HG03439 (cell line): ENCODE results near the gene USH1G.
"Not testable (repeated sequence)": the region's sequence is repeated elsewhere in the genome, so short reads cannot be mapped to it uniquely, and the experiment has no call there.

Source experiments
- ATAC-seq: cut with Tn5 transposase; IDR thresholded peaks from one replicate; pipeline ENCODE4 v1.9.1; 2021; ENCODE audit warnings: mild to moderate bottlenecking, moderate library complexity; ENCODE audit not compliant: unreplicated experiment

The USH1G gene

GRCh38 chr17:74922694-74923537 is at the start of gene USH1G:
TSS of gene USH1G (minus strand) at chr17:74923255. CDS start at chr17:74923073, 182 bp downstream.
- ATAC-seq: no peak

GRCh38 chr17:74972107-74972972 is 49.3 kb upstream of the USH1G start, which contains the start of gene HID1:
TSS of gene HID1 (minus strand) at chr17:74972759. CDS start at chr17:74972656, 103 bp downstream.
- no peak for ATAC-seq

GRCh38 chr17:74971842-74972106 is 48.7 kb upstream of the USH1G start:
- ATAC-seq: no peak

DNA sequence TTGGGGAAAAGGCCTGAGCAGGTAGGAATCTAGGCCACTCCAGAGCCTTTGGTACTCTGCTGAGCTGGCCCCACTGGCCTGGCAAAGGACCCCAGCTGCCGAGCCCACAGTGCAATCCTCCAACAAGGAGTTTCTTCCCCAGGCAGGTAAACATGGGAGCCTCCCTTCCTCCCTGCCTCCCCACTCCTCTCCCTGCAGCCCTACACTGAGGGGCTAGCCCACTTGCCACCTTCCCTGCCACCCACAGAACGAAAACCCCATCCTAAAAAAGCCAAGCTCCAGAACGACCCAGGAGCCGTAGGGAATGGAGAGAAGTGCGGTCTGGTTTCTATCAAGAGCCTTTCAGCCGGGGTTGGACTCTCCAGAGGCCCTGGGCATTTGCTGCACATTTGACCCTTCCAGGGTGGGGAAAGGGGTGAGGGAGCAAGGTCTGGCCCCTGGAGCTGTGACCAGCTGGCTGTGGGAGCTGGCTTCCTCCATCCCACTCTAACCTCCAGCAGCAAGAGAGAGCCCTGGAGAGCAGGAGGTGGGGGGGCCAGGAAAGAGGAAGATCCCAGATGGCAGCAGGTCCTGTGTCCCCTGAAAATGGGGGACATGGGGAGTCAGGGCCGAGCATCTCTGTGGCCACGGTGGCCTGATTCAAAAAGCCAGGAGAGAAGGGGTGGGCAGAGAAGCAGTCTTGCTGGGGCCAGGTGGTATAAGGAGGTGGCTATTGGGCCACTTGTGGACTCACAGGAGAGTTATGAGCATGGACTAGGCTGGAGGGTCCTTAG is 48.2 kb upstream of the USH1G start:
- no peak for ATAC-seq

GRCh38 chr17:74970395-74970794 is 47.3 kb upstream of the USH1G start:
- no peak for ATAC-seq

DNA sequence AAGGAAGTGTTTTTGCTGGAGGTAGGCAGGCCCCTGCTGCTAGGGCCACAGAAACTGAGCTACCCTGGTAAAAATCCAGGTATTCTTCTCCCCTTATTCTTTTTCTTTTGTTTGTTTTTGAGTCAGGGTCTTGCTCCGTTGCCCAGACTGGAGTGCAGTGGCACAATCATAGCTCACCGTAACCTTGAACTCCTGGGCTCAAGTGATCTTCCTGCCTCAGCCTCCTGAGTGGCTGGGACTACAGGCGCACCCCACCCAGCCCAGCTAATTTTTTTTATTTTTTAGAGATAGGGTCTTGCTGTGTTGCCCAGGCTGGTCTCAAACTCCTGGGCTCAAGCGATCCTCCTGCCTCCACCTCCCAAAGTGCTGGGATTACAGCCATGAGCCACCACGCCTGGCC is 46.4 kb upstream of the USH1G start:
- not testable (repeated sequence) for ATAC-seq

DNA sequence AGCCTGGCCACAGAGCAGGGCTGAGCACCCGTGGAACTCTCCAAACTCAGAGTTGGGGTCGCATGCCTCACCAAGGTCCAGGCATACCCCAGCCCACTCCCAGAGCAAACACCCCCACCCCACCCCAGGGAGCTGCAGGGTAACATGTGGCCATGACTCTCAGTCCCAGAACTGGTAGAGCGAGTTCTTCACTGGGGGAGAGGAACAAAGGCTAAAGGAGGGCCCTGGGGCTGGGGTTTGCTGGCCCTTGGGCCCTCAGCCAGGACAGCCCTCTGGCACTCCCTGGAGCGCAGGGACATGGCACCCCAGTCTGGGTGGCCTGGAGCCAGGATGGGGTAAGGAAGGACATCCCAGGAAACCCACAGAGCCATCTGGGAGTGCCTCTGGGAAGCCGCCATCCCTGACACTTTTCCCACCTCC is 45.3 kb upstream of the USH1G start:
- ATAC-seq: no peak

DNA sequence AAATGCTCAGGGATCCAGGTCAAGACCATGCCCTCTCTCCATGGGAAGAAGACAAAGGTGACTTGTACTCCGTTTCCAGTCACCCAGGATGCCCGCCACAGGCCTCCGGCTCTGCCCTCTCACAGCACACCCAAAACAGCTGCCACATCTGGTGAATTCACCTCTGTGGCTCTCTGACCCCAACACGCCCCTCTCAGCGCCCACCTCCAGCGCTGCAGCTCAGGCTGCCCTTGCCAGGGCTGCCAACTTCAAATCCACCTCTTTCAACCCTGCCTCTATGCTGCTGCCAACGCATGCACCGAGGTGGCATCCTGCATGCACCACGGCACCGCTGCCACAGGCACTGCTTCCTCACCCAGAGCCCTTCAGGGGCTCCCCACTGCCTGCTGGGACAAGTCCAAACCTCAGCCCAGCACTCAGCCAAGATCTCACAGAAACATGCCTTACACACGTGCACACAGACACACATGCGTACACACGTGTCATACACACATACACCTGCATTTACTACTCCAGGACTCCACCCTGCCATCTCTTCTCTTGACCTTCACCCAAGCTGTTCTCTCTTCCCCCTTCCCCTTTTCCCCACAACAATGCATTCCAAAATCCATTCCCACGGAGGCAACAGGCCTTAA is 42.0 kb upstream of the USH1G start:
- ATAC-seq: no peak

DNA sequence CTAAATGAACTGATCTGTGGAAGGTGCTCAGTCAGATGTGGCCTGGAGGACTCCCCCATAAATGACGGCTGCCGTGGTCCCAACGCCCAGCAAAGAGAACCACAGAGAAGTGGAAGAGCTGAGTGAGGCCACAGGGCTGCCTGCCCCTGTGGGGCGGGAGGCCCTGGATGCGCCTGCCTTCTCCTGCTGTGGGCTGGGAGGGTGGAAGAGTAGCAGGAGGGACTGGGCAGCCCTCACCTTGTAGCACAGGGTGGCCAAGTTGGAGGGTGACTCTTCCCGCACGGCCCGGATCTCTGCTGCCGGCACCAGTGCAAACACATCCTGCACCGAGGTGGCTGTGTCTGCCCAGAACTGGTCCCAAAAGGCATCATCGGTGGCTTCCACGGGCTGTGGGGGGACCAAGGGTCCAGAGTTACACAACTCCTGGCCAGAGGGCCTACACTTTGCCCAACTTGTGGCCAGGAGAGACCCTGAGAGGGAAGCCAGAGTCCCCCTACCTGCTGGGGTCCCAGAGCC is 41.2 kb upstream of the USH1G start:
- ATAC-seq: no peak

DNA sequence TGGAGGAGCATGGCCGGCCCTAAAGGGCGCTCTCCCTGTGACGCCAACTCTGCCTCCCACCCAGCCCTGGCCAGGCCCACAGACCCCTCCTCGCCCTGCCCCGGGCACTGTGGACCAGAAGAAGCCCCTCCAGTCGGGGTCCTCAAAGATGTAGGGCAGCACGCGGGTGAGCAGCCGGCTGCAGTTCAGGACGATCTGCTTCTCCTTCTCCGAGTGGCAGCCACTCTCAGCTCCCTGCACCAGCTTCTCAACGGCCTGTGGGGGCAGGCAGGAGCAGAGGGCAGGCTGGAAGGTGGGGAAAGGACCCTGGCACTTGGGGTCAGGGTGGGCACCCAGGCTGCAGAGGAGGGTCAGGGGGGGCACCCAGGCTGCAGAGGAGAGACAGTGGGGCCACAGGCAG is 40.6 kb upstream of the USH1G start:
- no peak for ATAC-seq

DNA sequence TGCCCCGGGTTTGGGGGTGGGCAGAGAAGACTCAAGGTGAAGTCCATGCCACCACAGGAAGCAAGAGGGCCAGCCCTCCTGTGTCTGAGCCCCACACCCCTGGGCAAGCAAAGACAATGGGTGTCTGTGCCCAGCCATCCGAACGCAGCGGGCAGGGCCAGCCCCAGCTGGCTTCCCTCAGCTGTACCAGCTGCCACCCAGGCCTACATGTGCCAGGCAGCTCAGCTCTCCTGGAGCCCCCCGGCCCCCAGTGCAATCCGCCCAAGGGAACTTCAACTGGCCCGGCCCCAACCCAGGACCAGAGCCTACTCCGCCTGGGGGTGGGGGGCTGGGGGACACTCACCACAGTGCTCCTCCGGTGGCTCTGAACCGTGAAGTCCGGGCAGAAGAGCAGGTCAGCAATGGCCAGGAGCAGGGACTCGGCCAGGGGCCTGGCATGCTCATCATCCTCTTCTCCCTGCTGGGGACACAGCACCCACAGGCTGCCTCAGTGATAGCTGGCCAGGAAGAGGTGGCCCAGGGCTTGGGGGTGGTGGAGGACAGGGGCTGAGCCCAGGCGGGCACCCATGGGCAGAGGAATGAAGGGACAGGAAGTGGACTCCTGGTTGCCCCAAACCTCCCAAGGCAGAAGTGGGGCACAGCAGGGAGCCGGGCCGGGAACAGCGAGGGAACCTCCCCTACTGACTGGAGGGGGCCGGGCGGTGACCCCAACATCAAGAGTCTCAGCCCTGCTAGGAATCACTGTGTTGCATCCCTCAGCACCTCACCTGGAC is 39.8 kb upstream of the USH1G start:
- no peak for ATAC-seq

- no peak for ATAC-seq
Observed at GRCh38 chr17:74961657-74962350, 38.7 kb upstream of the USH1G start.

- ATAC-seq: no peak
Observed at GRCh38 chr17:74960570-74961342, 37.7 kb upstream of the USH1G start.

GRCh38 chr17:74959826-74960515 is 36.9 kb upstream of the USH1G start:
- ATAC-seq: no peak

DNA sequence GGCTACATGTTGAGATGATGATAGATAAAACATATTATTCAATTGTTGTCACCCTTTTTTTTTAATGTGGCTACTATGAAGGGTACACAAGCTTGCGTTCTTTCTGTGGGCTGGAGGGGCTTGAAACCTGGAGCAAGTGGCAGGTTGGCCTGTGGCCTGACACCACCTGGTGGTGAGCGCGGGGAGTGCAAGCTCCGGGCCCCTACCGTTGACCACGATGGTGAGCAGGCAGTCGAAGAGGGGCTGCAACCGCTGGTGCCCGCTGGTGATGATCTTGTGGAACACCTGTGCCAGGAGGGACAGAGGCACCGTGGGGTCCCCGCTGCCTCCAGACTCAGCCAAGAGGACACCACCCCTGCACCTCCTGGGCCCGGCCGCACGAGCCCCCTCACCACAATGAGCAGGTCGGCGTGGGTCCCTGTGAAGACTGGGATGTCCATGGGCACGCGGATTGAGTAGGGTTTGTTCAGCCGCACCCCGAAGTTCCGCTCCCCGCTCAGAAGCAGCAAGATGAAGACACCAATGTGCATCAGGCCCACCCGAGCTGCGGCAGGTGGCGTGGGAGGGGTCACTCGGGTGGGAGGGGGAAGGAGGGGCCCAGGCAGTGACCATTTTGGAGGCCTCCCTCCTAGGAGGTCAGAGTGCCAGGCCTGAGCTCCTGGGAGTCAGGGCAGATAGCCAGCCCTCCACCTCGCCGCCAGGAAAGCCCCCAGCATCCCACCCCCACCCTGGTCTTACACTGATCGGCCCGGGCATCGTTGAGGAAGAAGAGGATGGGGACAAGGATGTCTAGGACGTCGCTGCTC is 35.1 kb upstream of the USH1G start:
- ATAC-seq: no peak

DNA sequence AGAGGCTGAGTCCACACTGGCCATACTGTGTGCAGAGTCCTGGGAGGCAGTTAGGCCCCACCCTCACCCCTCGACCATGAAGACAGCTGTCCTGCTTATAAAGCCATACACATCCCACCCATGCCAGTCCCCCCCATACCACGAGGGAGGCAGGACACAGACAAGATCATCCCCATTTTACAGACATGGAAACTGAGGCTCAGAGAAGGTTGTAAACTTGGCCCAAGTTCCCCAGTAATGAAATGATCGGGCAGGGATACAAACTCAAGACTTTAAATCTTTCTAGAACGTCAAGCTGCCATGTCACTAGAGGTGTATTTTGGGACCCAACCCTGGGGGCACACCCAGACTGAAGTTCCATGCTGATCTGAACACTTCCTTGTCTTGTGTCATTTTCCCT is 33.0 kb upstream of the USH1G start:
- ATAC-seq: no peak
